Limb (tissue), 2 donors: Measurements from ENCODE around the gene CLK3.
"Not testable (repeated sequence)": the region's sequence is repeated elsewhere in the genome, so short reads cannot be mapped to it uniquely, and the experiment has no call there.

ENCODE experiments used
- DNase-seq, 2 donors: peaks; one replicate each; pipeline ENCODE4 v3.0.0-alpha.2; 2016; ENCODE audit errors: extremely low spot score in 2 of 2

Gene CLK3

GRCh38 chr15:74615508-74616365 is at the start of gene CLK3:
TSS of gene CLK3 (plus strand) at chr15:74615836. CDS start at chr15:74619197, 3,361 bp downstream.
- peak; percentile 96 to 99 for DNase-seq

- no peak for DNase-seq
These were observed 47.0 kb upstream of the CLK3 start for GRCh38 chr15:74568594-74568993.

GRCh38 chr15:74569731-74570070 is 45.9 kb upstream of the CLK3 start:
- DNase-seq = no peak

- DNase-seq = no peak
These were observed 44.4 kb upstream of the CLK3 start for GRCh38 chr15:74571191-74571590.

GRCh38 chr15:74573987-74574386 is 41.6 kb upstream of the CLK3 start:
- no peak for DNase-seq

- no peak for DNase-seq
These were observed 37.1 kb upstream of the CLK3 start for GRCh38 chr15:74578496-74578994.

- no peak for DNase-seq
These were observed 36.6 kb upstream of the CLK3 start for GRCh38 chr15:74579001-74579400.

- DNase-seq = no peak
These were observed 34.9 kb upstream of the CLK3 start for GRCh38 chr15:74580538-74581350.

- DNase-seq = no peak
These were observed 31.4 kb upstream of the CLK3 start for GRCh38 chr15:74584204-74584603.

GRCh38 chr15:74584779-74585178 is 30.9 kb upstream of the CLK3 start:
- no peak for DNase-seq

GRCh38 chr15:74585191-74585590 is 30.4 kb upstream of the CLK3 start:
- DNase-seq = no peak

GRCh38 chr15:74585857-74586256 is 29.8 kb upstream of the CLK3 start:
- DNase-seq = no peak

- DNase-seq = no peak
These were observed 25.8 kb upstream of the CLK3 start for GRCh38 chr15:74589826-74590225.

GRCh38 chr15:74592222-74592621 is 23.4 kb upstream of the CLK3 start:
- no peak for DNase-seq

GRCh38 chr15:74593122-74593521 is 22.5 kb upstream of the CLK3 start:
- no peak for DNase-seq

GRCh38 chr15:74594455-74594854 is 21.2 kb upstream of the CLK3 start:
- DNase-seq = no peak

GRCh38 chr15:74595271-74595670 is 20.4 kb upstream of the CLK3 start:
- no peak for DNase-seq

- DNase-seq = not testable (repeated sequence)
These were observed 18.9 kb upstream of the CLK3 start for GRCh38 chr15:74596736-74597135.

- DNase-seq = not testable (repeated sequence)
These were observed 18.4 kb upstream of the CLK3 start for GRCh38 chr15:74597146-74597705.

- peak; percentile 91 to 94 for DNase-seq
These were observed 17.4 kb upstream of the CLK3 start for GRCh38 chr15:74598126-74598842.

- DNase-seq = no peak
These were observed 16.5 kb upstream of the CLK3 start for GRCh38 chr15:74599156-74599555.
